HEK293T (cell line): ENCODE results near the gene CCDC149.

Experiments used
- BHLHE40 ChIP-seq: fragments of 450-650 bp; IDR thresholded peaks from 2 replicates; pipeline ENCODE4 v1.6.1; 2016; ENCODE audit warnings: mild to moderate bottlenecking, moderate library complexity, borderline replicate concordance
- NFRKB ChIP-seq: fragments of 450-650 bp; IDR thresholded peaks from 2 replicates; pipeline ENCODE4 v1.6.1; 2016; ENCODE audit warnings: mild to moderate bottlenecking, moderate library complexity
- SUZ12 ChIP-seq: fragments of 450-650 bp; IDR thresholded peaks from 2 replicates; pipeline ENCODE4 v1.6.1; 2016; ENCODE audit warnings: mild to moderate bottlenecking

GRCh38 chr4:24937176-24937916 is 24.5 kb upstream of the CCDC149 start:
- TF ChIP-seq NFRKB (no peak), BHLHE40 (no peak), SUZ12 (no peak)
